HK-2 (cell line): ENCODE results near the gene MAML3.
"Not testable (repeated sequence)": the region's sequence is repeated elsewhere in the genome, so short reads cannot be mapped to it uniquely, and the experiment has no call there.

ENCODE experiments used
- DNase-seq: peaks from one replicate; pipeline ENCODE4 v3.0.0-alpha.2; 2018; ENCODE audit not compliant: unreplicated experiment

The MAML3 gene

GRCh38 chr4:139728146-139728545 lies 425.8 kb downstream of the MAML3 start:
- DNase-seq = no peak

- no peak for DNase-seq
Measured at GRCh38 chr4:139726615-139727014, 427.4 kb downstream of the MAML3 start.

- DNase-seq = no peak
Measured at GRCh38 chr4:139725236-139725635, 428.7 kb downstream of the MAML3 start.

- no peak for DNase-seq
Measured at GRCh38 chr4:139721789-139722188, 432.2 kb downstream of the MAML3 start.

- DNase-seq = no peak
Measured at GRCh38 chr4:139720806-139721205, 433.2 kb downstream of the MAML3 start.

GRCh38 chr4:139719381-139720101 lies 434.4 kb downstream of the MAML3 start:
- DNase-seq = no peak

GRCh38 chr4:139718833-139719232 lies 435.2 kb downstream of the MAML3 start:
- no peak for DNase-seq

- no peak for DNase-seq
Measured at GRCh38 chr4:139718358-139718757, 435.6 kb downstream of the MAML3 start.

GRCh38 chr4:139715746-139716391 lies 438.1 kb downstream of the MAML3 start:
- DNase-seq = no peak

- DNase-seq = no peak
Measured at GRCh38 chr4:139712882-139713281, 441.1 kb downstream of the MAML3 start.

GRCh38 chr4:139711461-139711860 lies 442.5 kb downstream of the MAML3 start:
- peak; percentile 12 for DNase-seq

- DNase-seq = no peak
Measured at GRCh38 chr4:139710073-139710472, 443.9 kb downstream of the MAML3 start.

GRCh38 chr4:139709660-139710059 lies 444.3 kb downstream of the MAML3 start:
- DNase-seq = no peak

- no peak for DNase-seq
Measured at GRCh38 chr4:139704915-139705485, 449.0 kb downstream of the MAML3 start.

- DNase-seq = no peak
Measured at GRCh38 chr4:139700568-139700967, 453.4 kb downstream of the MAML3 start.

GRCh38 chr4:139698167-139698925 lies 455.6 kb downstream of the MAML3 start:
- DNase-seq = not testable (repeated sequence)

- no peak for DNase-seq
Measured at GRCh38 chr4:139696491-139696890, 457.5 kb downstream of the MAML3 start.

- no peak for DNase-seq
Measured at GRCh38 chr4:139694522-139695107, 459.4 kb downstream of the MAML3 start.

GRCh38 chr4:139692309-139693012 lies 461.5 kb downstream of the MAML3 start:
- DNase-seq = no peak

- DNase-seq = no peak
Measured at GRCh38 chr4:139690419-139690818, 463.6 kb downstream of the MAML3 start.

GRCh38 chr4:139689093-139689722 lies 464.8 kb downstream of the MAML3 start:
- DNase-seq = no peak
